ENCODE results near the gene ABCB9.
"Not testable (repeated sequence)": the region's sequence is repeated elsewhere in the genome, so short reads cannot be mapped to it uniquely, and the experiment has no call there.

ABCB9 gene

DNA sequence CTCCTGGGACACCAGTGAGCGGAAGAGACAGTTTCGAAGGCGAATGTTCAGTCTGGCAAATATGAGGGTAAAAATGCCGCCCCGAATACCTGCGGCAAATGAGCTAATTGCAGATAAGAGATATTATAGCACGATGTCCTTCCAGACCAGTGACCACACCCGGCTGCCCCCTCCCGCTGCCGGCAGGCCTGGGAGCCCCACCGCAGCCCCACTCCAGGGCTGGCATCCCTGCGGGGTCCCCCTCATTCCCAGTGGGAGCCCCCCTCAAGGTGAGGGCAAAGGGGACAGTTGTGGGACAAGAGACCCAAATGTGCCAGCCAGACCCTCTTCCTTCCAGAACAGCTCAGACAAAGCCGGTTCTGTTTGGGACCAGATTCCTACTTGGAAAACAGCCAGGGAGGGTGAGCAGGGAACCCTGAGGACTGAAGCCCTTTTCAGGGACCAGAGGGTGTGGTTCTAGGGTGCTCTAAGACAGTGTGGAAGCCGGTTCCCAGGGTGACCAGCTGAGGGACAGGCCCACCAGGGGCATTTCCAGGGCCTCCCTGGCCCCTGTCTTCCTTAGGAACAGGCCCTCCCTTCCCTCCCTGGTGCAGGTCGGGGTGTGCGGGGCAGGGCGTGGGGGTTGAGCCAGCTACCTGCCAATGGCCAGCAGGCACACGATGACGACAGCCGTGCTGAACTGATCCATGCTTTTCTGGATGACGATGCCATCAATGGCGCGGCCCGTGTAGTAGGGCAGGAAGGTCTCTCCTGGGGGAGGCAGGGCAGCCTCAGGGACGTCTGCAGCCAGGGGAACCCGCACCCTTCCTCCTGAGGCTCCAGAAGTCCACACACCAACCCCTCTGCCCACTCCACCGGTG lies 16.2 kb downstream of the ABCB9 start:
- no peak for DNase-seq
- H3K4me3 Mint-ChIP-seq, result no peak overlapping the region
- peaks cover 31% of the 10 kb centered on the region for H3K4me1 Mint-ChIP-seq (ENCODE audit: low read depth)
- no peaks in the 10 kb centered on the region for H3K36me3 Mint-ChIP-seq (ENCODE audit: low read depth)
- no peaks in the 10 kb centered on the region for H3K27me3 Mint-ChIP-seq
- no peak overlapping the region for H3K27ac Mint-ChIP-seq
- H3K9me3 Mint-ChIP-seq, result no peaks in the 10 kb centered on the region

DNA sequence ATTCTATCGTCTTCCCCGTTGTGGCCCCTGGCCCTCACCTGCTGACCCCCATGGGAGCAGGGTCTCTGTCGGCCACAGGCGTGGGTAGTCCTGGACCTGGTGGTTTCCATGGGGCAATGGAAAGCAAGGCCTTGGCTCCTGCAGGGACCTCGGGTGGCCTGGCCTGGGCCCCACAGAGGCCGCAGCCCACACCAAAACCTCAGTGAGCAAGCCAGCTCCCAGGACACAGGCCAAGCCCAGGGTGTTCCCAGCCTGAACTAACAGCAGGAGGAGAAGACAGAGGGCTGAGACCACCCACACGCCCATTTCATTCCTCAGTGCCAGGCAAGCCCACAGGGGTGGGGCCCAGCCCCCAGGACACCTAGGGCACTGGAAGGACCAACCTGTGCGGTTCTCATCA lies 16.9 kb downstream of the ABCB9 start:
- no peaks in the 10 kb centered on the region for H3K36me3 Mint-ChIP-seq (ENCODE audit: low read depth)
- no peak overlapping the region for H3K27ac Mint-ChIP-seq
- no peaks in the 10 kb centered on the region for H3K9me3 Mint-ChIP-seq
- DNase-seq, result no peak
- peaks cover 31% of the 10 kb centered on the region for H3K4me1 Mint-ChIP-seq (ENCODE audit: low read depth)
- H3K4me3 Mint-ChIP-seq, result no peak overlapping the region
- no peaks in the 10 kb centered on the region for H3K27me3 Mint-ChIP-seq

- Mint-ChIP-seq H3K27ac (no peak overlapping the region), H3K36me3 (ENCODE audit: low read depth) (no peaks in the 10 kb centered on the region)
Measured at GRCh38 chr12:122948605-122949004, 17.7 kb downstream of the ABCB9 start.

GRCh38 chr12:122947352-122947792 lies 18.9 kb downstream of the ABCB9 start:
- no peak overlapping the region for H3K4me3 Mint-ChIP-seq
- no peak for DNase-seq
- peaks cover 42% of the 10 kb centered on the region for H3K4me1 Mint-ChIP-seq (ENCODE audit: low read depth)
- peak overlapping the region; percentile 87 for H3K27ac Mint-ChIP-seq
- H3K9me3 Mint-ChIP-seq, result no peaks in the 10 kb centered on the region
- H3K27me3 Mint-ChIP-seq, result no peaks in the 10 kb centered on the region
- no peaks in the 10 kb centered on the region for H3K36me3 Mint-ChIP-seq (ENCODE audit: low read depth)

More at GRCh38 chr12:122948605-122949004, 17.7 kb downstream of the ABCB9 start:
- Mint-ChIP-seq H3K9me3 (no peaks in the 10 kb centered on the region), H3K4me1 (ENCODE audit: low read depth) (peaks cover 32% of the 10 kb centered on the region), H3K4me3 (no peak overlapping the region), H3K27me3 (no peaks in the 10 kb centered on the region)
- no peak for DNase-seq

- Mint-ChIP-seq H3K27me3 (no peaks in the 10 kb centered on the region), H3K36me3 (ENCODE audit: low read depth) (no peaks in the 10 kb centered on the region), H3K4me1 (ENCODE audit: low read depth) (peaks cover 38% of the 10 kb centered on the region), H3K27ac (peak overlapping the region; percentile 87), H3K4me3 (peak overlapping the region; percentile 52), H3K9me3 (no peaks in the 10 kb centered on the region)
- DNase-seq, result peak; percentile 85
Measured at GRCh38 chr12:122946690-122947341, 19.4 kb downstream of the ABCB9 start.

GRCh38 chr12:122944605-122945592 lies 21.4 kb downstream of the ABCB9 start:
- Mint-ChIP-seq H3K27me3 (no peaks in the 10 kb centered on the region), H3K4me1 (ENCODE audit: low read depth) (peaks cover 34% of the 10 kb centered on the region), H3K9me3 (no peaks in the 10 kb centered on the region), H3K27ac (no peak overlapping the region), H3K36me3 (ENCODE audit: low read depth) (no peaks in the 10 kb centered on the region), H3K4me3 (no peak overlapping the region)
- no peak for DNase-seq

- Mint-ChIP-seq H3K9me3 (no peaks in the 10 kb centered on the region), H3K4me3 (no peak overlapping the region), H3K27ac (no peak overlapping the region), H3K4me1 (ENCODE audit: low read depth) (peaks cover 33% of the 10 kb centered on the region), H3K27me3 (no peaks in the 10 kb centered on the region), H3K36me3 (ENCODE audit: low read depth) (no peaks in the 10 kb centered on the region)
- DNase-seq, result no peak
Measured at GRCh38 chr12:122943196-122943595, 23.1 kb downstream of the ABCB9 start.

DNA sequence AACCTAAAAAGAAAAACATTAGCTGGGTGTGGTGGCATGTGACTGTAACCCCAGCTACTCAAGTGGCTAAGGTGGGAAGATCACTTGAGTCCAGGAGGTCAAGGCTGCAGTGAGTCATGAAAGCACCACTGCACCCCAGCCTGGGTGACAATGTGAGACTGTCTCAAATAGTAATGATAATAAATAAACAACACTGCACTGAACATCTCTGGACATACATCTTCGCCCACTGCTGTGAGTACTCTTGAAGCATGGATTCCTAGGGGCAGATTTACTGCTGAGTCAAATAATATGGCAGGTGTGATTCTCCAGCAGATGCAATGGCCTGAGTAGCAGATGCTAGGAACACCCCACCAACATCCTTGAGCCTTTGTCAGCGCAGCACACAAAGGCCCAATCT lies 23.6 kb downstream of the ABCB9 start:
- H3K27ac Mint-ChIP-seq, result no peak overlapping the region
- no peak for DNase-seq
- H3K9me3 Mint-ChIP-seq, result no peaks in the 10 kb centered on the region
- no peaks in the 10 kb centered on the region for H3K36me3 Mint-ChIP-seq (ENCODE audit: low read depth)
- no peak overlapping the region for H3K4me3 Mint-ChIP-seq
- H3K4me1 Mint-ChIP-seq (ENCODE audit: low read depth), result peaks cover 29% of the 10 kb centered on the region
- no peaks in the 10 kb centered on the region for H3K27me3 Mint-ChIP-seq

DNA sequence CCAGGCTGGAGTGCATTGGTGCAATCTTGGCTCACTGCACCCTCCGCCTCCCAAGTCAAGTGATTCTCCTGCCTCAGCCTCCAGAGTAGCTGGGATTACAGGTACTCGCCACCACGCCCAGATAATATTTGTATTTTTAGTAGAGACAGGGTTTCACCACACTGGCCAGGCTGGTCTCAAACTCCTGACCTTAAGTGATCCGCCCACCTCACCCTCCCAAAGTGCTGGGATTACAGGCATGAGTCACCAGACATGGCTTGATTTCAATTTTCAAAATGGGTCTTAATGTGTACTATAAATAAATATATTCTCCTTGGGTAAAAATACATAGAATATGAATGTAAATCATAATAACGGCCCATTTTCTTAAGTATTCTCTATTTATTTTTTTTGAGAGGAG lies 24.9 kb downstream of the ABCB9 start:
- not testable (repeated sequence) for H3K27ac Mint-ChIP-seq; H3K9me3 Mint-ChIP-seq; H3K4me3 Mint-ChIP-seq; DNase-seq; H3K27me3 Mint-ChIP-seq; H3K36me3 Mint-ChIP-seq (ENCODE audit: low read depth)
- peaks cover 16% of the 10 kb centered on the region for H3K4me1 Mint-ChIP-seq (ENCODE audit: low read depth)

- H3K9me3 Mint-ChIP-seq, result no peaks in the 10 kb centered on the region
- H3K4me1 Mint-ChIP-seq (ENCODE audit: low read depth), result peaks cover 11% of the 10 kb centered on the region
- no peak for DNase-seq
- no peaks in the 10 kb centered on the region for H3K27me3 Mint-ChIP-seq
- H3K36me3 Mint-ChIP-seq (ENCODE audit: low read depth), result no peaks in the 10 kb centered on the region
- no peak overlapping the region for H3K4me3 Mint-ChIP-seq
- H3K27ac Mint-ChIP-seq, result no peak overlapping the region
Measured at GRCh38 chr12:122939125-122939524, 27.1 kb downstream of the ABCB9 start.

- Mint-ChIP-seq H3K36me3 (ENCODE audit: low read depth) (no peaks in the 10 kb centered on the region), H3K4me3 (no peak overlapping the region), H3K27ac (no peak overlapping the region), H3K9me3 (no peaks in the 10 kb centered on the region), H3K27me3 (no peaks in the 10 kb centered on the region), H3K4me1 (ENCODE audit: low read depth) (peaks cover 1% of the 10 kb centered on the region)
- no peak for DNase-seq
Measured at GRCh38 chr12:122937622-122938091, 28.6 kb downstream of the ABCB9 start.

DNA sequence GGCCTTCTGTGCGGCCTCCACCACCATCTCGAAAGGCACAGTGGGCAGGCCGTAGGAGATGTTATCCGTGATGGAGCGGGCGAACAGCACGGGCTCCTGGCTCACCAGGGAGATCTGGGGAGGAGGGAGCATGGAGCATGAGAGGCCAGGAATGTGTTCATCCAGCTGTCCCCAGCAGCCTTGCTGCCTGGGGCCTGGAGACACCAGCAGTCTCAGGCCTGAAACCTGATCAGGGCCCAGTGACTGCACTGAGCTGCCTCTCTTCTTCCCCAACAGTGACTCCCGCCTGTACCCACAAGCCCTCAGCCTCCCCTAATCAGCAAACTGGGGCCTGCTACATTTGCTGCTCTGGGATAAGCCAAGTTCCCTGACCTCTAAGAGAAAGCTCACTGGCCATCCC lies 30.9 kb downstream of the ABCB9 start:
- no peak for DNase-seq
- Mint-ChIP-seq H3K36me3 (ENCODE audit: low read depth) (no peaks in the 10 kb centered on the region), H3K9me3 (no peaks in the 10 kb centered on the region), H3K4me3 (no peak overlapping the region), H3K27ac (no peak overlapping the region), H3K27me3 (no peaks in the 10 kb centered on the region), H3K4me1 (ENCODE audit: low read depth) (no peaks in the 10 kb centered on the region)

- Mint-ChIP-seq H3K4me1 (ENCODE audit: low read depth) (no peaks in the 10 kb centered on the region), H3K27me3 (no peaks in the 10 kb centered on the region), H3K4me3 (no peak overlapping the region), H3K27ac (no peak overlapping the region), H3K36me3 (ENCODE audit: low read depth) (no peaks in the 10 kb centered on the region), H3K9me3 (no peaks in the 10 kb centered on the region)
- no peak for DNase-seq
Measured at GRCh38 chr12:122934722-122935121, 31.5 kb downstream of the ABCB9 start.

GRCh38 chr12:122932207-122932606 lies 34.1 kb downstream of the ABCB9 start:
- H3K4me3 Mint-ChIP-seq, result no peak overlapping the region
- H3K36me3 Mint-ChIP-seq (ENCODE audit: low read depth), result no peaks in the 10 kb centered on the region
- H3K27ac Mint-ChIP-seq, result no peak overlapping the region
- no peaks in the 10 kb centered on the region for H3K27me3 Mint-ChIP-seq
- H3K4me1 Mint-ChIP-seq (ENCODE audit: low read depth), result no peaks in the 10 kb centered on the region
- H3K9me3 Mint-ChIP-seq, result no peaks in the 10 kb centered on the region
- no peak for DNase-seq

All from activated T-cell treated with anti-CD3 and anti-CD28 coated beads, Interleukin-2, amount 50 U/mL, for 24 hours (primary cell).